ENCODE data around the gene ACTR1B.

DNA sequence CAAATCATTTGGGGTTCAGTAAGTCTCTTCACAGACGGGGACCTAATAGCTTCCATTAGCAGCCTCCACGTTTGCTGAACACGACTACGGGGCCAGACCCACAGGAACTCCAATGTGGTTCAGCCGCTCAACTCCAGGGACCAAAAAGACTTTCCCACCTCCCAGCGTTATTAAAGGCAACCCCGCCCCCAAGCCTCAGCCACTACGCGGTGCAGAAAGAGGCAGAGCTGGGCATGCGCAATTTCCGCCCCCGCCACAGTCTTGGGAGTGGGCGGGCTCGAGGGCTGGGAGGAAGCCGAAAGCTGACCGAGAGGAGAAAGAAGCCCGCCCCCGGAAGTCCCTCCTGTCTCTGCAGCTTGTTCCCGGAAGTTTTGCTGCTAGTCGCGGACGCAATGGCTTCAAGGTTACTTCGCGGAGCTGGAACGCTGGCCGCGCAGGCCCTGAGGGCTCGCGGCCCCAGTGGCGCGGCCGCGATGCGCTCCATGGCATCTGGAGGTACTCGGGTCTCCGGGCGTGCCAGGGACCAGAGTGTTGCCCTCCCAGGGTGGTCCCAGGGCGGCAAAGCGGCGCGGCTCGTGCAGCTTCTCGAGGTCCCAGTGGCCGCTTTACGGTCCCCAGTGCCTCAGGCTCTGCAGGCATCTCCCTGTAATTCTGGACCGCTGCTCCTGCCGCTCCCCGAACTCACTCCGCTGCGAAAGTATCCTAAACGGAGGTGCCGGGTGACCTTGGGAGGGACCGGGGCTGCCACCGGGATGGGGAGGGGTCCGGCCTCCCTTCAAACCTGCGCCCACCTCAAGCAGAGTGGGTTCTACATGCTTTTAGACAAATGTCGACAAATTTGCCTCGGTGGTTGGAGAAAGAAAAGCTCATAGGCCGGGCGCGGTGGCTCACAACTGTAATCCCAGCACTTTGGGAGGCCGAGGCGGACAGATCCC lies 17.9 kb downstream of the ACTR1B start, which contains the start of gene COX5B:
- TF ChIP-seq, protein P1, sequence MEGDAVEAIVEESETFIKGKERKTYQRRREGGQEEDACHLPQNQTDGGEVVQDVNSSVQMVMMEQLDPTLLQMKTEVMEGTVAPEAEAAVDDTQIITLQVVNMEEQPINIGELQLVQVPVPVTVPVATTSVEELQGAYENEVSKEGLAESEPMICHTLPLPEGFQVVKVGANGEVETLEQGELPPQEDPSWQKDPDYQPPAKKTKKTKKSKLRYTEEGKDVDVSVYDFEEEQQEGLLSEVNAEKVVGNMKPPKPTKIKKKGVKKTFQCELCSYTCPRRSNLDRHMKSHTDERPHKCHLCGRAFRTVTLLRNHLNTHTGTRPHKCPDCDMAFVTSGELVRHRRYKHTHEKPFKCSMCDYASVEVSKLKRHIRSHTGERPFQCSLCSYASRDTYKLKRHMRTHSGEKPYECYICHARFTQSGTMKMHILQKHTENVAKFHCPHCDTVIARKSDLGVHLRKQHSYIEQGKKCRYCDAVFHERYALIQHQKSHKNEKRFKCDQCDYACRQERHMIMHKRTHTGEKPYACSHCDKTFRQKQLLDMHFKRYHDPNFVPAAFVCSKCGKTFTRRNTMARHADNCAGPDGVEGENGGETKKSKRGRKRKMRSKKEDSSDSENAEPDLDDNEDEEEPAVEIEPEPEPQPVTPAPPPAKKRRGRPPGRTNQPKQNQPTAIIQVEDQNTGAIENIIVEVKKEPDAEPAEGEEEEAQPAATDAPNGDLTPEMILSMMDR (conservative IDR thresholded peaks at IDR 0.05; ENCODE audit: low read length) = no peak
- no peak for TF ChIP-seq EZH2phosphoT487 (IDR thresholded peaks at IDR 0.05; ENCODE audit: borderline replicate concordance)

Measured in Loucy (cell line).